ENCODE results near the gene PCBP2. TPM values are rescaled to one million over a fixed set of nuclear protein-coding genes. Genes with fewer than 3 reads are reported as not detected.

Gene PCBP2
- polyA plus RNA-seq, 3 donors, result 79.6 to 588 (median 81.9) TPM

DNA sequence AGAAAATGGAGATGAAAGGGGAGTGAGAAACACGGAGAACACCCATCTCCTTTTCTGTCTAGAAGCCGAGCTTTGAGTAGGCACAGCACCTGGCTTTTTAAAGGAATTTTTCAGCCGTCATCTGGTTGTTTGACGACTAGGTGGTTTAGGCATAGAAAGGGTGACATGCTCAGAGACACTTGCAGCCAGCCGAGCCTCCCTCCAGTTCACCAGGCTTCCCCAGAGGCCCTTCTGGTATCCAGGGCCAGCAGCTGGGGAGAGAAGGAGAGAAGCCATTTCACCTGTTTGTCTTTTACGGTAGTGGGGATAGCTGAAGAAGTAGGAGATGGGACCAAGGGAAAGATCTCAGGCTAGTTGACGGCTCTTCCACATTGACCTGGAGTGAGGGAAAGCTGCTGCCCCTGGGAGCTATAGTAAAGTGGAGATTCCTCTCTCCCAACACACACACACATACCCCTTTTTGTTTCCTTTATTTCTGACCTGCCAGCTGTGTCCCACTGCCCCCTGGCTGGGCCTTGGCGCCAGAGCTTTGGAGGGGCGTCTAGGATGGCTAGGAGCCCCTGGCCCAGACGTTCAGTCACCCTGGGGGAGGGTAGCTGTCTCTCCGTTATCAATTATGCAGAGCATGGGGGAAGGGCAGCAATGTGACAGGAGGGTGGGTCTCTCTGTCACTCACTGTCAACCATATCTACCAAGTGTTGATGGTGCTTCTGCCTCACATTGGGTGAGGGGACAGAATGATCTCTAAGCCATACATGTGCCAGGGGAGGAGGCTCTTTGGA, 41.9 kb downstream of the PCBP2 start:
- no peak for DNase-seq
- peaks cover 42% of the 10 kb centered on the region in 2 donors for H3K4me1 ChIP-seq (ENCODE audit: control insufficient read depth in 1 of 2, insufficient read depth in 2 of 2, low read length in 2 of 2)
- H3K4me2 ChIP-seq (replicated peaks; ENCODE audit: extremely low read depth, low read length, poor library complexity, severe bottlenecking), result peak overlapping the region; percentile 82
- 29% methylated on average over 4 of the region's 11 CpGs for WGBS (ENCODE audit: insufficient coverage)
- intact Hi-C loops (cut with micrococcal nuclease), result no loop called here
- H3K4me1 Mint-ChIP-seq, result peaks cover 46% of the 10 kb centered on the region
- no peaks in the 10 kb centered on the region for H3K36me3 Mint-ChIP-seq
- no peaks in the 10 kb centered on the region for H4K20me1 ChIP-seq (ENCODE audit: insufficient read depth, low read length)
- peaks cover 6% of the 10 kb centered on the region for H3K79me2 ChIP-seq (ENCODE audit: insufficient read depth, low read length)
- TF ChIP-seq, protein P1, sequence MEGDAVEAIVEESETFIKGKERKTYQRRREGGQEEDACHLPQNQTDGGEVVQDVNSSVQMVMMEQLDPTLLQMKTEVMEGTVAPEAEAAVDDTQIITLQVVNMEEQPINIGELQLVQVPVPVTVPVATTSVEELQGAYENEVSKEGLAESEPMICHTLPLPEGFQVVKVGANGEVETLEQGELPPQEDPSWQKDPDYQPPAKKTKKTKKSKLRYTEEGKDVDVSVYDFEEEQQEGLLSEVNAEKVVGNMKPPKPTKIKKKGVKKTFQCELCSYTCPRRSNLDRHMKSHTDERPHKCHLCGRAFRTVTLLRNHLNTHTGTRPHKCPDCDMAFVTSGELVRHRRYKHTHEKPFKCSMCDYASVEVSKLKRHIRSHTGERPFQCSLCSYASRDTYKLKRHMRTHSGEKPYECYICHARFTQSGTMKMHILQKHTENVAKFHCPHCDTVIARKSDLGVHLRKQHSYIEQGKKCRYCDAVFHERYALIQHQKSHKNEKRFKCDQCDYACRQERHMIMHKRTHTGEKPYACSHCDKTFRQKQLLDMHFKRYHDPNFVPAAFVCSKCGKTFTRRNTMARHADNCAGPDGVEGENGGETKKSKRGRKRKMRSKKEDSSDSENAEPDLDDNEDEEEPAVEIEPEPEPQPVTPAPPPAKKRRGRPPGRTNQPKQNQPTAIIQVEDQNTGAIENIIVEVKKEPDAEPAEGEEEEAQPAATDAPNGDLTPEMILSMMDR (IDR thresholded peaks at IDR 0.05), result no peak
- peak overlapping the region; percentile 68 for H2AFZ ChIP-seq (ENCODE audit: insufficient read depth, low read depth, low read length, poor library complexity, severe bottlenecking)
- H3K9me3 ChIP-seq (replicated peaks in 1 of 2; ENCODE audit: control insufficient read depth in 1 of 2, insufficient read depth in 1 of 2, low read length in 2 of 2), result no peaks in the 10 kb centered on the region
- peak overlapping the region; percentile 82 to 95 for H3K4me3 Mint-ChIP-seq
- H3K27ac ChIP-seq (ENCODE audit: low read depth in 1 of 2, low read length in 2 of 2), result peak overlapping the region; percentile 3 to 39
- H3K36me3 ChIP-seq (replicated peaks in 1 of 2; ENCODE audit: control insufficient read depth in 1 of 2, insufficient read depth in 2 of 2, low read length in 2 of 2), result no peaks in the 10 kb centered on the region
- H3K4me3 ChIP-seq (replicated peaks in 1 of 3; ENCODE audit: low read depth in 2 of 3, low read length in 3 of 3), result peak overlapping the region in 2 of 3 experiments; percentile 36 to 77
- H3K9ac ChIP-seq (ENCODE audit: insufficient read depth, low read length, poor library complexity, severe bottlenecking), result no peak overlapping the region
- no peaks in the 10 kb centered on the region for H3K9me3 Mint-ChIP-seq
- H3K27me3 Mint-ChIP-seq (ENCODE audit: low read depth in 3 of 3), result peaks cover 0 to 2% (median 0%) of the 10 kb centered on the region in 3 donors
- H3K27me3 ChIP-seq (ENCODE audit: control insufficient read depth in 2 of 2, insufficient read depth in 2 of 2, low read length in 2 of 2), result no peaks in the 10 kb centered on the region
- H3K27ac Mint-ChIP-seq, result peak overlapping the region; percentile 80 to 93 (median 88)

DNA sequence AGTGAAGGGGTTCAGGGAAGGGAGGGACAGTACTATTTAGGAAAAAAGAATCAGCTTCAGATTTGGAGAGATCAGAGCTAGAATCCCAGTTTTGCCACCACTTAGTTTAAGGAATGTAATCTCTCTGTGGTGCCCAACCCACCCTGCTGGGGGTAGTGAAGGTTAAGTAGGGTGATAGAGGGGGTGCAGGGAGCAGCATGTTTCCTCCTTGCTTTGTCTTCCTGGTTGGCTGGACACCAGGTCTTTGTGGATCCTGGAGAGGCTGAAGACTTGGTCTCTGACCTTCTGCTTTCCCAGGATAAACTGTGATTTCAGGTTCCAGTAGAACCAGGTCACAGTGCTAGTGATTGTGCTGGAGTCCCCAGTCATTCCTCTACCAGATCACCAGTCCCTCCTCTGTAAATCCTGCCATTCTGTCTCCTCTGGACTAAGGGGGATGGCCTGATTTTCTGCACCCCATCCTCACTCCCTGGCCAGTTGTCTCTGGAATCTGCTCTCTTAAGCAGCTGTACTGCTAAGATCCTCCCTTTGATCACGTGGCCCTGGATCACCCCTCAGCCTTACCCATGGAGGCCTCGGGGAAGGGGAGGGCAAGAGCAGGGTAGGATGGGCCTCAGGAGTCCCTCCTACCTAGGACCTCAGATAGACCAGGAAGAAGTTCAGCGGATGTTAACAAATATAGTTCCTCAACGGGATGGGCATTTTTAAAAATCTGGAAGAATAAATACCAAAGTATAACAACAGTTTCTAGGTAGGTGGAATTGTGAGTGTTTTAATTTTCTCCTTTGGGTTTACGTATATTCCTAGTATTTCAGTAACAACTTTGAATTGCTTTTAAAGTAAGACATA, 44.2 kb downstream of the PCBP2 start:
- peaks cover 55 to 58% of the 10 kb centered on the region in 2 donors for H3K4me1 ChIP-seq (ENCODE audit: control insufficient read depth in 1 of 2, insufficient read depth in 2 of 2, low read length in 2 of 2)
- DNase-seq, result peak in 2 of 3 donors; percentile 23 to 35
- peak overlapping the region in 1 of 2 donors; percentile 33 for H3K27ac ChIP-seq (ENCODE audit: low read depth in 1 of 2, low read length in 2 of 2)
- TF ChIP-seq, protein P1 (IDR thresholded peaks at IDR 0.05), result no peak
- peaks cover 6% of the 10 kb centered on the region for H3K79me2 ChIP-seq (ENCODE audit: insufficient read depth, low read length)
- WGBS (ENCODE audit: insufficient coverage), result no CpG with 5 or more reads among the region's 5 CpGs
- no peak overlapping the region for H2AFZ ChIP-seq (ENCODE audit: insufficient read depth, low read depth, low read length, poor library complexity, severe bottlenecking)
- H3K9ac ChIP-seq (ENCODE audit: insufficient read depth, low read length, poor library complexity, severe bottlenecking), result no peak overlapping the region
- Mint-ChIP-seq H3K27ac (peak overlapping the region in 6 of 7 donors; percentile 8 to 78 (median 41)), H3K27me3 (ENCODE audit: low read depth in 3 of 3) (peaks cover 0 to 5% (median 0%) of the 10 kb centered on the region in 3 donors), H3K36me3 (no peaks in the 10 kb centered on the region), H3K4me3 (peak overlapping the region in 1 of 2 donors; percentile 19), H3K9me3 (no peaks in the 10 kb centered on the region), H3K4me1 (peaks cover 56% of the 10 kb centered on the region)
- H4K20me1 ChIP-seq (ENCODE audit: insufficient read depth, low read length), result no peaks in the 10 kb centered on the region
- H3K9me3 ChIP-seq (replicated peaks in 1 of 2; ENCODE audit: control insufficient read depth in 1 of 2, insufficient read depth in 1 of 2, low read length in 2 of 2), result no peaks in the 10 kb centered on the region
- H3K4me2 ChIP-seq (replicated peaks; ENCODE audit: extremely low read depth, low read length, poor library complexity, severe bottlenecking), result no peak overlapping the region
- H3K36me3 ChIP-seq (replicated peaks in 1 of 2; ENCODE audit: control insufficient read depth in 1 of 2, insufficient read depth in 2 of 2, low read length in 2 of 2), result no peaks in the 10 kb centered on the region
- no peak overlapping the region for H3K4me3 ChIP-seq (replicated peaks in 1 of 3; ENCODE audit: low read depth in 2 of 3, low read length in 3 of 3)
- intact Hi-C loops (cut with micrococcal nuclease), result no loop called here
- H3K27me3 ChIP-seq (ENCODE audit: control insufficient read depth in 2 of 2, insufficient read depth in 2 of 2, low read length in 2 of 2), result no peaks in the 10 kb centered on the region

Data from CD14-positive monocyte (primary cell).